IMR-90 (cell line): ENCODE measurements around the gene INSM1. TPM values are rescaled to one million over a fixed set of nuclear protein-coding genes. Genes with fewer than 3 reads are reported as not detected.

Experiments used
- ATAC-seq: fragments of 200-7000 bp; cut with Tn5 transposase; 2 replicates; pipeline ENCODE4 v1.9.1; 2020; ENCODE audit warnings: low read depth, mild to moderate bottlenecking, moderate library complexity
- BruUV-seq: library from RNA; stranded (reverse); fragments of 400-500 nt; replicated peaks from 2 replicates; lab custom pipeline; 2021; lab: Mats Ljungman, UMichigan
- CTCF ChIA-PET: fragments of 300-600 bp; formaldehyde crosslinking; extraction: SDS; loops from one replicate; lab custom pipeline; 2021; ENCODE audit warnings: antibody characterized with exemption; lab: Yijun Ruan, JAX
- POLR2A ChIA-PET: fragments of 300-600 bp; sonication (Branson Sonifier 250); formaldehyde crosslinking; loops from one replicate; lab custom pipeline; 2022; ENCODE audit warnings: antibody characterized with exemption; ENCODE audit not compliant: unreplicated experiment; lab: Charles Lee
- DNase-seq: peaks from one replicate; pipeline ENCODE4 v3.0.0; 2013
- H2AFZ ChIP-seq: replicated peaks from 2 replicates; pipeline ENCODE3; 2013; ENCODE audit warnings: low read length, mild to moderate bottlenecking; ENCODE audit not compliant: poor library complexity
- H2AK5ac ChIP-seq: 2 replicates; pipeline ENCODE4 v1.6.1; 2013; ENCODE audit warnings: low read depth, low read length, inconsistent platforms
- H2AK9ac ChIP-seq: replicated peaks from 2 replicates; pipeline ENCODE3; 2013; ENCODE audit warnings: mild to moderate bottlenecking, low read depth, low read length, moderate library complexity; ENCODE audit not compliant: poor library complexity
- H2BK120ac ChIP-seq: 2 replicates; pipeline ENCODE4 v1.6.1; 2013; ENCODE audit warnings: low read depth, low read length, inconsistent platforms
- H2BK15ac ChIP-seq: 3 replicates; pipeline ENCODE4 v1.6.1; 2013; ENCODE audit warnings: low read depth, low read length, inconsistent platforms
- H2BK20ac ChIP-seq: 2 replicates; pipeline ENCODE4 v1.6.1; 2013; ENCODE audit warnings: low read depth, mild to moderate bottlenecking, inconsistent platforms, low read length, moderate library complexity
- H2BK5ac ChIP-seq: 2 replicates; pipeline ENCODE4 v1.6.1; 2013; ENCODE audit warnings: mild to moderate bottlenecking, low read depth, low read length, inconsistent platforms; ENCODE audit not compliant: poor library complexity, severe bottlenecking
- H3K14ac ChIP-seq: replicated peaks from 2 replicates; pipeline ENCODE4 v1.6.1; 2013; ENCODE audit warnings: low read depth, low read length, inconsistent platforms
- H3K18ac ChIP-seq: 2 replicates; pipeline ENCODE4 v1.6.1; 2013; ENCODE audit warnings: low read depth, low read length, control low read depth
- H3K23ac ChIP-seq: 2 replicates; pipeline ENCODE4 v1.6.1; 2013; ENCODE audit warnings: low read depth, low read length, inconsistent platforms
- H3K27ac ChIP-seq: 2 replicates; pipeline ENCODE4 v1.5.1; 2013; ENCODE audit warnings: mild to moderate bottlenecking, control low read depth, low read length; ENCODE audit not compliant: insufficient read depth
- H3K27me3 ChIP-seq: 2 replicates; pipeline ENCODE4 v1.6.1; 2013; ENCODE audit warnings: low read length; ENCODE audit not compliant: control insufficient read depth, insufficient read depth
- H3K36me3 ChIP-seq: 2 replicates; pipeline ENCODE4 v1.6.1; 2013; ENCODE audit warnings: low read length, mixed read lengths; ENCODE audit not compliant: control insufficient read depth, insufficient read depth
- H3K4ac ChIP-seq: 2 replicates; pipeline ENCODE4 v1.6.1; 2013; ENCODE audit warnings: low read depth, low read length, inconsistent platforms
- H3K4me1 ChIP-seq: 2 replicates; pipeline ENCODE4 v1.6.1; 2013; ENCODE audit warnings: low read length, mixed read lengths; ENCODE audit not compliant: control insufficient read depth, insufficient read depth
- H3K4me2 ChIP-seq: 2 replicates; pipeline ENCODE4 v1.6.1; 2013; ENCODE audit warnings: low read depth, mild to moderate bottlenecking, control low read depth, low read length, moderate library complexity
- H3K4me3 ChIP-seq: 2 replicates; pipeline ENCODE4 v1.5.1; 2013; ENCODE audit warnings: low read depth, mild to moderate bottlenecking, control low read depth, low read length, moderate library complexity; ENCODE audit not compliant: insufficient read depth
- H3K56ac ChIP-seq: 2 replicates; pipeline ENCODE4 v1.6.1; 2013; ENCODE audit warnings: low read length, inconsistent platforms; ENCODE audit not compliant: insufficient read depth; ENCODE audit errors: extremely low read depth
- H3K79me1 ChIP-seq, 2 experiments: 2 replicates each; pipeline ENCODE4 v1.6.1; 2013; ENCODE audit warnings: low read length in 2 of 2, inconsistent platforms in 1 of 2, low read depth in 1 of 2
- H3K9ac ChIP-seq: 2 replicates; pipeline ENCODE4 v1.6.1; 2013; ENCODE audit warnings: low read depth, low read length, control low read depth
- H3K9me1 ChIP-seq: 2 replicates; pipeline ENCODE4 v1.6.1; 2013; ENCODE audit warnings: low read length, inconsistent platforms; ENCODE audit not compliant: insufficient read depth
- H3K9me3 ChIP-seq: 2 replicates; pipeline ENCODE4 v1.6.1; 2013; ENCODE audit warnings: low read length; ENCODE audit not compliant: control insufficient read depth, insufficient read depth
- H4K20me1 ChIP-seq: 2 replicates; pipeline ENCODE4 v1.6.1; 2013; ENCODE audit warnings: low read length, inconsistent platforms; ENCODE audit not compliant: insufficient read depth
- H4K5ac ChIP-seq: 2 replicates; pipeline ENCODE4 v1.6.1; 2013; ENCODE audit warnings: mild to moderate bottlenecking, low read depth, low read length, control low read depth
- H4K8ac ChIP-seq, 2 experiments: 2 replicates each; pipeline ENCODE4 v1.6.1; 2013; ENCODE audit warnings: low read depth in 2 of 2, low read length in 2 of 2, control low read depth in 1 of 2, inconsistent platforms in 1 of 2
- H4K91ac ChIP-seq: 2 replicates; pipeline ENCODE4 v1.6.1; 2013; ENCODE audit warnings: low read depth, low read length, inconsistent platforms; ENCODE audit not compliant: insufficient read depth
- BHLHE40 ChIP-seq: fragments of 150-350 bp; IDR thresholded peaks from 2 replicates; pipeline ENCODE4 v1.6.1; 2016; ENCODE audit warnings: mild to moderate bottlenecking, low read depth, low read length
- CEBPB ChIP-seq: IDR thresholded peaks from 2 replicates; pipeline ENCODE4 v1.6.1; 2012; ENCODE audit warnings: low read depth, low read length, improper control_type of control experiment
- CHD1 ChIP-seq: IDR thresholded peaks from 2 replicates; pipeline ENCODE4 v1.6.1; 2012; ENCODE audit warnings: low read depth, low read length, improper control_type of control experiment
- FOS ChIP-seq: fragments of 150-350 bp; IDR thresholded peaks from 2 replicates; pipeline ENCODE4 v1.6.1; 2016; ENCODE audit warnings: low read depth, low read length
- MAFK ChIP-seq: IDR thresholded peaks from 2 replicates; pipeline ENCODE4 v1.6.1; 2012; ENCODE audit warnings: low read depth, low read length, improper control_type of control experiment
- MAZ ChIP-seq: IDR thresholded peaks from 2 replicates; pipeline ENCODE4 v1.6.1; 2012; ENCODE audit warnings: low read depth, mild to moderate bottlenecking, low read length, improper control_type of control experiment, moderate library complexity, borderline replicate concordance
- MXI1 ChIP-seq: IDR thresholded peaks from 2 replicates; pipeline ENCODE4 v1.6.1; 2012; ENCODE audit warnings: low read depth, mild to moderate bottlenecking, low read length, moderate library complexity, borderline replicate concordance
- NFE2L2 ChIP-seq: fragments of 150-350 bp; IDR thresholded peaks from 2 replicates; pipeline ENCODE4 v1.6.1; 2016; ENCODE audit warnings: low read depth, mild to moderate bottlenecking, low read length
- POLR2A ChIP-seq: IDR thresholded peaks from 2 replicates; pipeline ENCODE4 v1.6.1; 2012; ENCODE audit warnings: mild to moderate bottlenecking, low read depth, low read length
- RAD21 ChIP-seq: IDR thresholded peaks from 2 replicates; pipeline ENCODE4 v1.6.1; 2012; ENCODE audit warnings: low read length, improper control_type of control experiment
- RCOR1 ChIP-seq: IDR thresholded peaks from 2 replicates; pipeline ENCODE4 v1.6.1; 2012; ENCODE audit warnings: mild to moderate bottlenecking, low read length, improper control_type of control experiment; ENCODE audit not compliant: insufficient replicate concordance
- RFX5 ChIP-seq: IDR thresholded peaks from 2 replicates; pipeline ENCODE4 v1.8.0; 2012; ENCODE audit warnings: low read depth, mild to moderate bottlenecking, low read length, moderate library complexity
- SMC3 ChIP-seq: fragments of 150-350 bp; IDR thresholded peaks from 2 replicates; pipeline ENCODE4 v1.6.1; 2016; ENCODE audit warnings: low read depth, mild to moderate bottlenecking, antibody characterized with exemption, low read length, moderate library complexity
- WGBS, 2 experiments: methylation state at CpG; one replicate each; pipeline versions ENCODE4 v1.1.5 to v1.1.7; 2013; ENCODE audit warnings: missing lambda C conversion rate in 2 of 2; ENCODE audit not compliant: insufficient read length in 1 of 2; ENCODE audit errors: extremely low coverage in 2 of 2; 5-methylcytosine and 5-hydroxymethylcytosine counted together
- dilution Hi-C: fragments of 300-500 bp; cut with HindIII; formaldehyde crosslinking; loops from one replicate; pipeline ENCODE4 v1.14.3; 2018; ENCODE audit warnings: low sequenced_read_pairs; ENCODE audit not compliant: unreplicated experiment
- in situ Hi-C: fragments of 300-500 bp; cut with MboI; formaldehyde crosslinking; loops from 3 replicates; pipeline ENCODE4 v1.14.3; 2019; ENCODE audit warnings: low sequenced_read_pairs, inconsistent platforms, mixed read lengths
- intact Hi-C: fragments of 100-400 bp; cut with micrococcal nuclease; formaldehyde crosslinking; loops from 2 replicates; pipeline ENCODE4 v1.10.0; 2022
- polyA plus RNA-seq, 3 experiments: library from polyadenylated mRNA; depleted of rRNA; stranded (reverse); fragments of >200 nt; gene quantifications; 2 replicates each; pipeline ENCODE4 v1.2.3, GENCODE V29; 2012; ENCODE audit warnings: low replicate concordance in 1 of 3
- total RNA-seq: library from RNA; depleted of rRNA; stranded (reverse); fragments of >200 nt; gene quantifications from 2 replicates; pipeline ENCODE4 v1.2.3, GENCODE V29; 2012
- TF ChIP-seq, protein P1 (sequence below): fragments of 150-350 bp; IDR thresholded peaks from 2 replicates; pipeline ENCODE4 v1.6.1; 2016; ENCODE audit warnings: low read depth, mild to moderate bottlenecking, low read length, moderate library complexity, borderline replicate concordance
- TF ChIP-seq, protein P2 (sequence below): conservative IDR thresholded peaks from 2 replicates; pipeline ENCODE4 v1.5.1; 2012; ENCODE audit warnings: mild to moderate bottlenecking, low read depth, low read length, improper control_type of control experiment

The INSM1 gene
- total and polyA plus RNA-seq, 2 of the 4 experiments (the other 2 are of a cell fraction), result not detected

DNA sequence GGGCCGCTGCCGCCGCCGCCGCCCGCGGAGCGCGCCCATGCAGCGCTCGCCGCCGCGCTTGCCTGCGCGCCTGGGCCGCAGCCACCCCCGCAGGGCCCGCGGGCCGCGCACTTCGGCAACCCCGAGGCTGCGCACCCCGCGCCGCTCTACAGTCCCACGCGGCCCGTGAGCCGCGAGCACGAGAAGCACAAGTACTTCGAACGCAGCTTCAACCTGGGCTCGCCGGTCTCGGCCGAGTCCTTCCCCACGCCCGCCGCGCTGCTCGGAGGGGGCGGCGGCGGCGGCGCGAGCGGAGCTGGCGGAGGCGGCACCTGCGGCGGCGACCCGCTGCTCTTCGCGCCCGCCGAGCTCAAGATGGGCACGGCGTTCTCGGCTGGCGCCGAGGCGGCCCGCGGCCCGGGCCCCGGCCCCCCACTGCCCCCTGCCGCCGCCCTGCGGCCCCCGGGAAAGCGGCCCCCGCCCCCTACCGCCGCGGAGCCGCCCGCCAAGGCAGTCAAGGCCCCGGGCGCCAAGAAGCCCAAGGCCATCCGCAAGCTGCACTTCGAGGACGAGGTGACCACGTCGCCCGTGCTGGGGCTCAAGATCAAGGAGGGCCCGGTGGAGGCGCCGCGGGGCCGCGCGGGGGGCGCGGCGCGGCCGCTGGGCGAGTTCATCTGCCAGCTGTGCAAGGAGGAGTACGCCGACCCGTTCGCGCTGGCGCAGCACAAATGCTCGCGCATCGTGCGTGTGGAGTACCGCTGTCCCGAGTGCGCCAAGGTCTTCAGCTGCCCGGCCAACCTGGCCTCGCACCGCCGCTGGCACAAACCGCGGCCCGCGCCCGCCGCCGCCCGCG lies 730 bp downstream of the INSM1 start:
- Histone ChIP-seq H3K36me3 (no peaks in the 10 kb centered on the region), H2BK5ac (no peak overlapping the region), H4K91ac (no peak overlapping the region), H3K9me1 (no peaks in the 10 kb centered on the region), H3K79me1 (no peaks in the 10 kb centered on the region), H3K14ac (no peak overlapping the region), H3K4ac (no peak overlapping the region), H4K5ac (no peak overlapping the region), H3K56ac (no peak overlapping the region), H2AFZ (peak overlapping the region; percentile 54), H2BK120ac (no peak overlapping the region), H3K9me3 (peaks cover 3% of the 10 kb centered on the region; the same call in 1 of the 2 replicates), H2AK9ac (no peak overlapping the region), H3K27me3 (peaks cover 94% of the 10 kb centered on the region), H3K27ac (no peak overlapping the region), H3K18ac (no peak overlapping the region), H2BK20ac (no peak overlapping the region), H3K4me1 (peaks cover 2% of the 10 kb centered on the region; the same call in 1 of the 2 replicates), H3K4me3 (peak overlapping the region; percentile 34), H4K20me1 (no peaks in the 10 kb centered on the region), H2AK5ac (no peak overlapping the region), H3K23ac (no peak overlapping the region), H3K9ac (no peak overlapping the region), H4K8ac (no peak overlapping the region), H3K4me2 (peak overlapping the region; percentile 51), H2BK15ac (no peak overlapping the region)
- in situ Hi-C loops (no loop called here), dilution Hi-C loops (no loop called here), intact Hi-C loops (no loop called here)
- ChIA-PET CTCF (no interaction called here), POLR2A (no interaction called here)
- ATAC-seq (no peak; the same call in 1 of the 2 replicates), DNase-seq (no peak)
- 3% methylated on average over 56 of the region's 130 CpGs; no CpG with 5 or more reads in 1 of the 2 experiments for WGBS, 2 experiments
- no TSS peak for BruUV-seq
- TF ChIP-seq RAD21, result no peak
- TF ChIP-seq, protein P1, sequence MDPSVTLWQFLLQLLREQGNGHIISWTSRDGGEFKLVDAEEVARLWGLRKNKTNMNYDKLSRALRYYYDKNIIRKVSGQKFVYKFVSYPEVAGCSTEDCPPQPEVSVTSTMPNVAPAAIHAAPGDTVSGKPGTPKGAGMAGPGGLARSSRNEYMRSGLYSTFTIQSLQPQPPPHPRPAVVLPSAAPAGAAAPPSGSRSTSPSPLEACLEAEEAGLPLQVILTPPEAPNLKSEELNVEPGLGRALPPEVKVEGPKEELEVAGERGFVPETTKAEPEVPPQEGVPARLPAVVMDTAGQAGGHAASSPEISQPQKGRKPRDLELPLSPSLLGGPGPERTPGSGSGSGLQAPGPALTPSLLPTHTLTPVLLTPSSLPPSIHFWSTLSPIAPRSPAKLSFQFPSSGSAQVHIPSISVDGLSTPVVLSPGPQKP, result no peak
- TF ChIP-seq MXI1, result no peak
- TF ChIP-seq RFX5, result no peak
- no peak for TF ChIP-seq NFE2L2
- no peak for TF ChIP-seq MAZ
- no peak for TF ChIP-seq CEBPB
- no peak for TF ChIP-seq FOS
- TF ChIP-seq SMC3, result no peak
- TF ChIP-seq, protein P2, sequence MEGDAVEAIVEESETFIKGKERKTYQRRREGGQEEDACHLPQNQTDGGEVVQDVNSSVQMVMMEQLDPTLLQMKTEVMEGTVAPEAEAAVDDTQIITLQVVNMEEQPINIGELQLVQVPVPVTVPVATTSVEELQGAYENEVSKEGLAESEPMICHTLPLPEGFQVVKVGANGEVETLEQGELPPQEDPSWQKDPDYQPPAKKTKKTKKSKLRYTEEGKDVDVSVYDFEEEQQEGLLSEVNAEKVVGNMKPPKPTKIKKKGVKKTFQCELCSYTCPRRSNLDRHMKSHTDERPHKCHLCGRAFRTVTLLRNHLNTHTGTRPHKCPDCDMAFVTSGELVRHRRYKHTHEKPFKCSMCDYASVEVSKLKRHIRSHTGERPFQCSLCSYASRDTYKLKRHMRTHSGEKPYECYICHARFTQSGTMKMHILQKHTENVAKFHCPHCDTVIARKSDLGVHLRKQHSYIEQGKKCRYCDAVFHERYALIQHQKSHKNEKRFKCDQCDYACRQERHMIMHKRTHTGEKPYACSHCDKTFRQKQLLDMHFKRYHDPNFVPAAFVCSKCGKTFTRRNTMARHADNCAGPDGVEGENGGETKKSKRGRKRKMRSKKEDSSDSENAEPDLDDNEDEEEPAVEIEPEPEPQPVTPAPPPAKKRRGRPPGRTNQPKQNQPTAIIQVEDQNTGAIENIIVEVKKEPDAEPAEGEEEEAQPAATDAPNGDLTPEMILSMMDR, result no peak
- TF ChIP-seq MAFK, result no peak
- no peak for TF ChIP-seq RCOR1
- no peak for TF ChIP-seq CHD1
- TF ChIP-seq BHLHE40, result no peak
- TF ChIP-seq POLR2A, result no peak
